HCT116 (cell line): ENCODE results near the gene FAM81B. TPM values are rescaled to one million over a fixed set of nuclear protein-coding genes. Genes with fewer than 3 reads are reported as not detected.
"Not testable (repeated sequence)": the region's sequence is repeated elsewhere in the genome, so short reads cannot be mapped to it uniquely, and the experiment has no call there.

Source experiments
- ATAC-seq: fragments of 200-7000 bp; cut with Tn5 transposase; 2 replicates; pipeline ENCODE4 v1.9.1; 2020; ENCODE audit warnings: mild to moderate bottlenecking, moderate library complexity
- BruUV-seq: library from RNA; stranded (reverse); fragments of 400-500 nt; replicated peaks from 2 replicates; lab custom pipeline; 2021; lab: Mats Ljungman, UMichigan
- CTCF ChIA-PET: fragments of 300-600 bp; sonication (Branson Sonifier 250); formaldehyde crosslinking; loops from one replicate; lab custom pipeline; 2021; ENCODE audit warnings: antibody characterized with exemption; lab: Charles Lee
- POLR2A ChIA-PET: fragments of 300-600, 350-600 bp; sonication (Branson Sonifier 250); formaldehyde crosslinking; loops from one replicate; lab custom pipeline; 2021; ENCODE audit warnings: antibody characterized with exemption; lab: Charles Lee
- RAD21 ChIA-PET, 2 experiments: fragments of 300-600 bp; sonication (Branson Sonifier 250); formaldehyde crosslinking; loops; one replicate each; lab custom pipeline; 2023; ENCODE audit warnings: low total read pairs in 2 of 2; ENCODE audit not compliant: uncharacterized antibody in 2 of 2, unreplicated experiment in 2 of 2, low non-redundant PET in 1 of 2; lab: Charles Lee
- DNase-seq: peaks from one replicate; pipeline ENCODE4 v3.0.0-alpha.2; 2010; ENCODE audit warnings: low read depth, low spot score
- H2AFZ ChIP-seq: fragments of 200-600 bp; shearing (Covaris generic), sonication (generic); 2 replicates; pipeline ENCODE4 v1.6.1; 2017; ENCODE audit warnings: low read depth, mixed run types, mixed read lengths, antibody characterized with exemption, low read length; ENCODE audit not compliant: poor library complexity, severe bottlenecking
- H3K27ac ChIP-seq: 2 replicates; pipeline ENCODE4 v1.5.1; 2012; ENCODE audit warnings: low read depth, low read length
- H3K27me3 ChIP-seq: fragments of 200-600 bp; sonication (generic); 2 replicates; pipeline ENCODE4 v1.6.1; 2016; ENCODE audit warnings: mixed run types, low read length, mixed read lengths; ENCODE audit not compliant: insufficient read depth
- H3K36me3 ChIP-seq, 2 experiments: fragments of 200-500 bp in 1 of 2; fragments of 200-600 bp in 1 of 2; sonication (Bioruptor generic) in 1 of 2; sonication (generic) in 1 of 2; 2 replicates each; pipeline versions ENCODE4 v1.5.1 to v1.6.1; 2014 to 2016; ENCODE audit warnings: low read length in 2 of 2, inconsistent platforms in 1 of 2, mixed read lengths in 1 of 2, mixed run types in 1 of 2; ENCODE audit not compliant: insufficient read depth in 2 of 2, control insufficient read depth in 1 of 2
- H3K4me1 ChIP-seq, 2 experiments: fragments of 200-600 bp in 1 of 2; sonication (generic) in 1 of 2; 2 replicates each; pipeline versions ENCODE4 v1.5.1 to v1.6.1; 2012 to 2017; ENCODE audit warnings: low read length in 2 of 2, inconsistent platforms in 1 of 2, mild to moderate bottlenecking in 1 of 2, mixed read lengths in 1 of 2, mixed run types in 1 of 2, moderate library complexity in 1 of 2; ENCODE audit not compliant: insufficient read depth in 2 of 2, control insufficient read depth in 1 of 2
- H3K4me2 ChIP-seq: fragments of 200-600 bp; sonication (generic); 2 replicates; pipeline ENCODE4 v1.6.1; 2017; ENCODE audit warnings: mixed run types, low read length, mixed read lengths
- H3K4me3 ChIP-seq, 2 experiments: fragments of 200-600 bp in 1 of 2; sonication (generic) in 1 of 2; replicated peaks in 1 of 2; 2 replicates each; pipeline ENCODE4 v1.5.1; 2011 to 2016; ENCODE audit warnings: low read length in 2 of 2, control low read depth in 1 of 2, low read depth in 1 of 2, mild to moderate bottlenecking in 1 of 2, mixed read lengths in 1 of 2, mixed run types in 1 of 2
- H3K79me2 ChIP-seq: fragments of 200-600 bp; sonication (generic); 2 replicates; pipeline ENCODE4 v1.6.1; 2017; ENCODE audit warnings: mild to moderate bottlenecking, mixed run types, low read length, moderate library complexity, mixed read lengths; ENCODE audit not compliant: insufficient read depth
- H3K9ac ChIP-seq: fragments of 200-600 bp; sonication (generic); 2 replicates; pipeline ENCODE4 v1.6.1; 2016; ENCODE audit warnings: low read length, mixed read lengths
- H3K9me2 ChIP-seq: fragments of 200-600 bp; sonication (generic), shearing (Covaris generic); 2 replicates; pipeline ENCODE4 v1.6.1; 2017; ENCODE audit warnings: mixed run types, mild to moderate bottlenecking, moderate library complexity; ENCODE audit not compliant: insufficient read depth
- H3K9me3 ChIP-seq, 2 experiments: fragments of 200-500 bp in 1 of 2; fragments of 200-600 bp in 1 of 2; sonication (Bioruptor generic) in 1 of 2; sonication (generic) in 1 of 2; 2 replicates each; pipeline ENCODE4 v1.6.1; 2014 to 2017; ENCODE audit warnings: low read length in 2 of 2, mixed read lengths in 2 of 2, inconsistent platforms in 1 of 2, low read depth in 1 of 2, mild to moderate bottlenecking in 1 of 2, mixed run types in 1 of 2, moderate library complexity in 1 of 2; ENCODE audit not compliant: control insufficient read depth in 1 of 2, insufficient read depth in 1 of 2
- H4K20me1 ChIP-seq: fragments of 200-600 bp; sonication (generic), shearing (Covaris generic); 2 replicates; pipeline ENCODE4 v1.6.1; 2017; ENCODE audit warnings: mixed run types, mild to moderate bottlenecking, moderate library complexity; ENCODE audit not compliant: insufficient read depth
- CBX3 ChIP-seq: IDR thresholded peaks from 2 replicates; pipeline ENCODE4 v1.6.1; 2012; ENCODE audit warnings: low read depth
- ELF1 ChIP-seq: IDR thresholded peaks from 2 replicates; pipeline ENCODE4 v1.6.1; 2012; ENCODE audit warnings: low read depth, borderline replicate concordance
- EZH2phosphoT487 ChIP-seq: fragments of 200-600 bp; IDR thresholded peaks from 2 replicates; pipeline ENCODE4 v1.6.1; 2018; ENCODE audit warnings: antibody characterized with exemption, borderline replicate concordance
- MAX ChIP-seq: IDR thresholded peaks from 2 replicates; pipeline ENCODE4 v1.6.1; 2012
- POLR2A ChIP-seq: IDR thresholded peaks from 2 replicates; pipeline ENCODE4 v1.7.0; 2011; ENCODE audit warnings: borderline replicate concordance; ENCODE audit not compliant: insufficient read depth, insufficient read length; ENCODE audit errors: extremely low read depth
- POLR2AphosphoS5 ChIP-seq: IDR thresholded peaks from 2 replicates; pipeline ENCODE4 v1.6.1; 2011; ENCODE audit warnings: mild to moderate bottlenecking, low read depth, low read length, moderate library complexity
- ZBTB33 ChIP-seq: IDR thresholded peaks from 2 replicates; pipeline ENCODE4 v1.6.1; 2011; ENCODE audit warnings: mild to moderate bottlenecking, low read length, moderate library complexity; ENCODE audit not compliant: insufficient replicate concordance; ENCODE audit errors: extremely low read depth
- ZNF274 ChIP-seq: fragments of 200-500 bp; sonication (Bioruptor generic); IDR thresholded peaks from 2 replicates; pipeline ENCODE4 v1.6.1; 2014; ENCODE audit warnings: mild to moderate bottlenecking, low read depth, low read length, inconsistent platforms
- intact Hi-C: fragments of 100-400 bp; cut with micrococcal nuclease; formaldehyde crosslinking; loops from 2 replicates; pipeline ENCODE4 v1.10.0; 2022
- total RNA-seq: library from RNA; stranded (reverse); gene quantifications from one replicate; pipeline ENCODE4 v1.2.1, GENCODE V29; 2021; ENCODE audit not compliant: unreplicated experiment

FAM81B gene
- total RNA-seq, 1 experiment from 2014 or later: not detected

GRCh38 chr5:95358848-95359247 lies 32.3 kb upstream of the FAM81B start:
- intact Hi-C loops: no loop called here
- no peak for TF ChIP-seq POLR2A
- no peak for TF ChIP-seq ZNF274
- TF ChIP-seq ELF1: no peak
- TF ChIP-seq POLR2AphosphoS5: no peak
- TF ChIP-seq EZH2phosphoT487: no peak
- no peak for TF ChIP-seq MAX
- no peak for TF ChIP-seq CBX3
- TF ChIP-seq ZBTB33: no peak

GRCh38 chr5:95360667-95361066 lies 30.5 kb upstream of the FAM81B start:
- RAD21 ChIA-PET, BruUV-seq, DNase-seq, H3K27me3 ChIP-seq, POLR2A ChIA-PET, H3K4me2 ChIP-seq, intact Hi-C loops, CTCF ChIA-PET, ATAC-seq, H2AFZ ChIP-seq, H3K36me3 ChIP-seq, H3K4me1 ChIP-seq, H4K20me1 ChIP-seq, H3K79me2 ChIP-seq, H3K9ac ChIP-seq, H3K4me3 ChIP-seq, H3K27ac ChIP-seq, H3K9me2 ChIP-seq, H3K9me3 ChIP-seq: not testable (repeated sequence)

More at GRCh38 chr5:95358848-95359247, 32.3 kb upstream of the FAM81B start:
- ChIA-PET POLR2A (no interaction called here), RAD21 (no interaction called here), CTCF (no interaction called here)
- no TSS peak for BruUV-seq
- no peak overlapping the region for H3K27ac ChIP-seq
- no peak overlapping the region for H3K4me2 ChIP-seq
- no peaks in the 10 kb centered on the region for H4K20me1 ChIP-seq
- H3K36me3 ChIP-seq: no peaks in the 10 kb centered on the region
- no peaks in the 10 kb centered on the region for H3K79me2 ChIP-seq
- H2AFZ ChIP-seq: no peak overlapping the region
- no peak for DNase-seq
- H3K27me3 ChIP-seq: no peaks in the 10 kb centered on the region
- H3K4me1 ChIP-seq: no peaks in the 10 kb centered on the region
- H3K9me2 ChIP-seq: no peaks in the 10 kb centered on the region
- no peak overlapping the region for H3K9ac ChIP-seq
- no peaks in the 10 kb centered on the region for H3K9me3 ChIP-seq
- ATAC-seq: no peak
- H3K4me3 ChIP-seq: no peak overlapping the region
